ENCODE data around the gene PRIMPOL. TPM values are rescaled to one million over a fixed set of nuclear protein-coding genes. Genes with fewer than 3 reads are reported as not detected.
A peak's percentile ranks its signal among the peaks of the same experiment; 100 is the strongest.
"Not testable (repeated sequence)": the region's sequence is repeated elsewhere in the genome, so short reads cannot be mapped to it uniquely, and the experiment has no call there.

The PRIMPOL gene
- total RNA-seq, 1 donor from 2014 or later = 12.3 TPM

DNA sequence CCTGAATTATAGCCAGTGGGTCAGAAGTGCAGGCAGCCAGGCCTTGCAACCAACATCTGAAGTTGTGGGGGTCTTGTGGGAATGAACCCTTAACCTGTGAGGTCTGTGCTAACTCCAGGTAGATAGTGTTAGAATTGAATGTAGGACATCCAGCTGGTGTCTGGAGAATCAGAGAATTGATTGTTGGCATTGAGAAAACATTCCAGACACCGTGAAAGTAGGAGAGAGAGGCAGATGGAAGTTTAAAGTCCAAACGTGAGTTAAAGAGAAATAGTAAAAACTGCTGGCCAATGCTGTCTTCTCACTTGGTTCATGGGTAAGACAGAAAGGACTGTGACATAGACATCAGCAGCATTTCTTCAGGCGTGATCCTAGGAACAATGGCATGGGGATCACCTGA is 28.0 kb upstream of the PRIMPOL start:
- peaks cover 25% of the 10 kb centered on the region for H3K36me3 Mint-ChIP-seq (ENCODE audit: low read depth, unreplicated experiment)
- TF ChIP-seq, protein P1, sequence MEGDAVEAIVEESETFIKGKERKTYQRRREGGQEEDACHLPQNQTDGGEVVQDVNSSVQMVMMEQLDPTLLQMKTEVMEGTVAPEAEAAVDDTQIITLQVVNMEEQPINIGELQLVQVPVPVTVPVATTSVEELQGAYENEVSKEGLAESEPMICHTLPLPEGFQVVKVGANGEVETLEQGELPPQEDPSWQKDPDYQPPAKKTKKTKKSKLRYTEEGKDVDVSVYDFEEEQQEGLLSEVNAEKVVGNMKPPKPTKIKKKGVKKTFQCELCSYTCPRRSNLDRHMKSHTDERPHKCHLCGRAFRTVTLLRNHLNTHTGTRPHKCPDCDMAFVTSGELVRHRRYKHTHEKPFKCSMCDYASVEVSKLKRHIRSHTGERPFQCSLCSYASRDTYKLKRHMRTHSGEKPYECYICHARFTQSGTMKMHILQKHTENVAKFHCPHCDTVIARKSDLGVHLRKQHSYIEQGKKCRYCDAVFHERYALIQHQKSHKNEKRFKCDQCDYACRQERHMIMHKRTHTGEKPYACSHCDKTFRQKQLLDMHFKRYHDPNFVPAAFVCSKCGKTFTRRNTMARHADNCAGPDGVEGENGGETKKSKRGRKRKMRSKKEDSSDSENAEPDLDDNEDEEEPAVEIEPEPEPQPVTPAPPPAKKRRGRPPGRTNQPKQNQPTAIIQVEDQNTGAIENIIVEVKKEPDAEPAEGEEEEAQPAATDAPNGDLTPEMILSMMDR (IDR thresholded peaks at IDR 0.05; ENCODE audit: unreplicated experiment) = no peak

DNA sequence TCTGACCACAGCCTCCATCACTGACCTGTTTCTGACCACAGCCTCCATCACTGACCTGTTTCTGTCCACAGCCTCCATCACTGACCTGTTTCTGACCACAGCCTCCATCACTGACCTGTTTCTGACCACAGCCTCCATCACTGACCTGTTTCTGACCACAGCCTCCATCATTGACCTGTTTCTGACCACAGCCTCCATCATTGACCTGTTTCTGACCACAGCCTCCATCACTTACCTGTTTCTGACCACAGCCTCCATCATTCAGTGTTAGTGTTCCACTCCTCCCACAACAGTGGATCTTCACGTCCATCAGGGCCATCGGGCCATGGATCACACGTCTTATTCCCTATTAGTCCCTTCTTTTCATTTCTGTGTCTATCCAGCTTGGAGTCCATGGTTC is 25.0 kb upstream of the PRIMPOL start:
- H3K36me3 Mint-ChIP-seq (ENCODE audit: low read depth, unreplicated experiment) = peaks cover 33% of the 10 kb centered on the region
- not testable (repeated sequence) for H3K27me3 Mint-ChIP-seq (ENCODE audit: unreplicated experiment); H3K4me1 Mint-ChIP-seq (ENCODE audit: unreplicated experiment); DNase-seq (ENCODE audit: low spot score); H3K9me3 Mint-ChIP-seq (ENCODE audit: unreplicated experiment); H3K27ac Mint-ChIP-seq (ENCODE audit: unreplicated experiment)
- peak overlapping the region; percentile 63 for H3K4me3 Mint-ChIP-seq (ENCODE audit: unreplicated experiment)

More for the DNA sequence above, 28.0 kb upstream of the PRIMPOL start:
- no peak overlapping the region for H3K4me3 Mint-ChIP-seq (ENCODE audit: unreplicated experiment)
- H3K27me3 Mint-ChIP-seq (ENCODE audit: unreplicated experiment) = peaks cover 9% of the 10 kb centered on the region
- no peaks in the 10 kb centered on the region for H3K9me3 Mint-ChIP-seq (ENCODE audit: unreplicated experiment)
- DNase-seq (ENCODE audit: low spot score) = no peak
- H3K27ac Mint-ChIP-seq (ENCODE audit: unreplicated experiment) = no peak overlapping the region
- peaks cover 7% of the 10 kb centered on the region for H3K4me1 Mint-ChIP-seq (ENCODE audit: unreplicated experiment)

DNA sequence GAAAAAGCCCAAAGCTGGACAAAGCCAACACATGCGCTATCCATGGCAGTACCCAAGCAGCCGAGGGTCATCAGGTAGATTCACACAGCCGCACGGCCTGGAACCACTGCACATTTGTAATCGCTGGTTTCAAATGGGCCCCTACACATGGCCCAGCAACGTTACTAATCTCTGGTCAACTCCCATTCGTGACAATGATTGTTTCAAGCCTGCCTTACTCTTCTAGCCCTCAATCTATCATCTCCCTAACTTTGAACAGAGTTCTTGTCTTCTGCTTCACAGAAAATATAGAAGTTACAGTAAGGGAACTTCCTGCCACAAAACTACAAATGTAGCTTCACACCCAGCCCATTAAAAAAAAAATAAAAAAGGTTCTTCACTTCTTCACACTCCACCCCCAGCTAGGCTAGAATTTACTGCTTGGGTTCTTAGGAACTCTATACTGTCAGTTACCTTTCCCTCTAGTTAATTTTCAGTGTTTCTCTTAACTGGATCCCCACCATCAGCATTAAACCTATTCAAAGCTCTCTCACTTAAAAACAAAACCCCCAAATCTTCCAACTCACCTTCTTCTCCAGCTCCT is 24.5 kb upstream of the PRIMPOL start:
- H3K27ac Mint-ChIP-seq (ENCODE audit: unreplicated experiment) = no peak overlapping the region
- H3K4me3 Mint-ChIP-seq (ENCODE audit: unreplicated experiment) = peak overlapping the region; percentile 63
- no peaks in the 10 kb centered on the region for H3K9me3 Mint-ChIP-seq (ENCODE audit: unreplicated experiment)
- H3K27me3 Mint-ChIP-seq (ENCODE audit: unreplicated experiment) = peaks cover 7% of the 10 kb centered on the region
- no peak for DNase-seq (ENCODE audit: low spot score)
- TF ChIP-seq, protein P1 (IDR thresholded peaks at IDR 0.05; ENCODE audit: unreplicated experiment) = no peak
- H3K36me3 Mint-ChIP-seq (ENCODE audit: low read depth, unreplicated experiment) = peaks cover 36% of the 10 kb centered on the region
- H3K4me1 Mint-ChIP-seq (ENCODE audit: unreplicated experiment) = peaks cover 5% of the 10 kb centered on the region

DNA sequence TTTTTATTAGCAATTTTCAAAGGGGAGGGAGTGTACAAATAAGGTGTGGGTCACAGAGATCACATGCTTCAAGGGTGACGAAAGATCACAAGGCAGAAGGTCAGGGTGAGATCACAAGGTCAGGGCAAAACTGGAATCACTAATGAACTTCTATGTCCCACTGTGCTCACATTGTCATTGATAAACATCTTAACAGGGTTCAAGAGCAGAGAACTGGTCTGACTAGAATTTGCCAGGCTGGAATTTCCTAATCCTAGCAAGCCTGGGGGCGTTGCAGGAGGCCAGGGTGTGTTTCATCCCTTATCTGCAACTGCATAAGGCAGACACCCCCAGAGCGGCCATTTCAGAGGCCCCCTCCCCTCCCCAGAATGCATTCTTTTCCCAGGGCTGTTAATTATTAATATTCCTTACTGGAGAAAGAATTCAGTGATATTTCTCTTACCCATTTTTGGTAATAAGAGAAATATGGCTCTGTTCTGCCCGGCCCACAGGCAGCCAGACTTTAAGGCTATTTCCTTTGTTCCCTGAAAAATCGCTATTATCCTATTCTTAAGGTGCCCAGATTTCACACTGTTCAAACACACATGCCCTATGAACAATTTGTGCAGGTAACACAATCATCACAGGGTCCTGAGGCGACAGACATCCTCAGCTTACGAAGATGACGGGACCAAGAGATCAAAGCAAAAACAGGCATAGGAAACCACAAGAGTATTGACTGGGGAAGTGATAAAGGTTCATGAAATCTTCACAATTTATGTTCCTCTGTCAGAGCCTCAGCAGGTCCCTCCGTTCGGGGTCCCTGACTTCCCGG is 23.5 kb upstream of the PRIMPOL start:
- H3K4me3 Mint-ChIP-seq (ENCODE audit: unreplicated experiment) = peak overlapping the region; percentile 3

DNA sequence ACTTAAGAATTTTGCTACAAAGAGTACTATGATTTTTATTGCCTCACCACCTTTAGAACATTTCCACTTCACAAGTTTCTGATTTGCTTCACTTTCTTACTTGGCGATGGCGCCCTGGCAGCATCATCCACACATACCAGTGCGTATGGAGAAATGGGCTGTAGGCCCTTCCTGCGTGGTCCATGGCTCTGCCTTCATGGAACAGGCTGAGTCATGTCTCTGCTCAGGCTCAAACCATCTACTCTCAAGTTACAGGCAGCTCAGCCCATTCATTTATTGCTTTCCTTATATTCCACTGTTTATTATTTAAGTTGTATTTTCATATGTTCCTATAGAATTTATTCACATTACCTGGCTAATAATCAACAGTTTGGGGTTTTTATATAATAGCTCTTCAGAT is 21.4 kb upstream of the PRIMPOL start:
- Mint-ChIP-seq H3K36me3 (ENCODE audit: low read depth, unreplicated experiment) (peaks cover 42% of the 10 kb centered on the region), H3K4me1 (ENCODE audit: unreplicated experiment) (peaks cover 5% of the 10 kb centered on the region), H3K9me3 (ENCODE audit: unreplicated experiment) (no peaks in the 10 kb centered on the region), H3K27me3 (ENCODE audit: unreplicated experiment) (peaks cover 2% of the 10 kb centered on the region), H3K4me3 (ENCODE audit: unreplicated experiment) (no peak overlapping the region), H3K27ac (ENCODE audit: unreplicated experiment) (no peak overlapping the region)
- TF ChIP-seq, protein P1 (IDR thresholded peaks at IDR 0.05; ENCODE audit: unreplicated experiment) = no peak
- no peak for DNase-seq (ENCODE audit: low spot score)

More for the DNA sequence above, 23.5 kb upstream of the PRIMPOL start:
- DNase-seq (ENCODE audit: low spot score); H3K27me3 Mint-ChIP-seq (ENCODE audit: unreplicated experiment); H3K4me1 Mint-ChIP-seq (ENCODE audit: unreplicated experiment); H3K27ac Mint-ChIP-seq (ENCODE audit: unreplicated experiment); H3K9me3 Mint-ChIP-seq (ENCODE audit: unreplicated experiment): not testable (repeated sequence)
- H3K36me3 Mint-ChIP-seq (ENCODE audit: low read depth, unreplicated experiment) = peaks cover 39% of the 10 kb centered on the region

DNA sequence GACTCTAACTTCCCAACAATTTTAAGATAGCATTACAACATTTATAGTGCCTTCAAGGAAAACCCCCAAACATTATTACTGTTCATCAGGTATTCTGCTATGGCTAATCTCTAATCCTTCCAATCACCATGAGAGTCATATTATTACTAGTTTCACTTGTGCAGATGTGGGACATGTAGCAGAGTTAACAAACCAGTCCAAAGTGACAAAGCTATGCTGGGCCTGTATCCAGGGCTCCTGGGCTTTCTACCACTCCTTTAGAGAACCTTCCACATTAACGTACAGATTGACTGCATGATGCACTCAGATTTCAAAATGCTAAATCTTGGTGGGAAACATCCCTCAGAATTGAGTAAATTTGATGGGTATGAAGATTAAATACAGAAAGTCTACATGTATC is 16.7 kb upstream of the PRIMPOL start:
- TF ChIP-seq, protein P1 (IDR thresholded peaks at IDR 0.05; ENCODE audit: unreplicated experiment) = no peak
- DNase-seq (ENCODE audit: low spot score) = no peak
- Mint-ChIP-seq H3K9me3 (ENCODE audit: unreplicated experiment) (no peaks in the 10 kb centered on the region), H3K27me3 (ENCODE audit: unreplicated experiment) (no peaks in the 10 kb centered on the region), H3K27ac (ENCODE audit: unreplicated experiment) (no peak overlapping the region), H3K4me1 (ENCODE audit: unreplicated experiment) (no peaks in the 10 kb centered on the region), H3K36me3 (ENCODE audit: low read depth, unreplicated experiment) (peaks cover 31% of the 10 kb centered on the region), H3K4me3 (ENCODE audit: unreplicated experiment) (no peak overlapping the region)

All from endothelial cell (in vitro differentiated cells).